ENCODE measurements around the gene PRRC2A.
A peak's percentile ranks its signal among the peaks of the same experiment; 100 is the strongest.

Gene PRRC2A

DNA sequence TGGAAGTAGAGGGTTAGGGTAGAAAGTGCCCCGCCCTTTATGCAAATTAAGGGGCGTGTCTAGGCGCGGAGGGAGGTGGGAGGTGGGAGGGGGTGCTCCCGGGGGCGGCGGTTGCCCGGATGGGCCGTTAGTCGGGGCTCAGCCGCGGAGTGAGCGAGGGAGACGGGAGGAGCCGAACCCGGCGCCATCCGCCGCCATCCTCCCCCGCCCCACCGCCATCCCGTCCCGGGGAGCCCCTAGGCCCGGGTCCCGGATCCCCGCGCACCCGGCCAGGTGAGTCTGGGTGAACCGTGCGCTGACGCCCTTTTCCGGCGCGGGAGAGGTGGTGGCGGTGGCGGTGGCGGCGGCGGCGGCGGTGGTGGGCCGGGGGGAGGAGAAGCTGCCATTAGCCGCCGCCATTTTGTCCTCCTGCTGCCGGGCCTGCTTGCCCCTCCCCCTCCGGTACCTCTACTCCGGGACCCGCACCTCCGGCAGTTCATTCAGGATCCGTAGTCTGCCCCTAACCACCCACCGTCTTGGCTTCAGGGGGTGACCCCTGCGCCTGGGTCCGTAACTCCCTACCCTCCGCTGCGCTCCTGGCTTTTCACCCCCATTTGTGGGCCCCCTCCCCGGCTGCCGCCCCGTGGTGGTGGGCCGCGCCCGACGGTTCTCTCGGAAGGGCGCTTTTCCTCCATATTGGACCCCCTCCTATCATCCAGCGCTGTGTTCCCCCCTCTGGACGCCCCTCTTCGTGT is at the start of gene PRRC2A:
PRRC2A (plus strand) TSS at position 130 of the 734 bp plus-strand sequence. CDS start 2,075 bp downstream, outside the sequence.
- peak; percentile 90 for DNase-seq

DNA sequence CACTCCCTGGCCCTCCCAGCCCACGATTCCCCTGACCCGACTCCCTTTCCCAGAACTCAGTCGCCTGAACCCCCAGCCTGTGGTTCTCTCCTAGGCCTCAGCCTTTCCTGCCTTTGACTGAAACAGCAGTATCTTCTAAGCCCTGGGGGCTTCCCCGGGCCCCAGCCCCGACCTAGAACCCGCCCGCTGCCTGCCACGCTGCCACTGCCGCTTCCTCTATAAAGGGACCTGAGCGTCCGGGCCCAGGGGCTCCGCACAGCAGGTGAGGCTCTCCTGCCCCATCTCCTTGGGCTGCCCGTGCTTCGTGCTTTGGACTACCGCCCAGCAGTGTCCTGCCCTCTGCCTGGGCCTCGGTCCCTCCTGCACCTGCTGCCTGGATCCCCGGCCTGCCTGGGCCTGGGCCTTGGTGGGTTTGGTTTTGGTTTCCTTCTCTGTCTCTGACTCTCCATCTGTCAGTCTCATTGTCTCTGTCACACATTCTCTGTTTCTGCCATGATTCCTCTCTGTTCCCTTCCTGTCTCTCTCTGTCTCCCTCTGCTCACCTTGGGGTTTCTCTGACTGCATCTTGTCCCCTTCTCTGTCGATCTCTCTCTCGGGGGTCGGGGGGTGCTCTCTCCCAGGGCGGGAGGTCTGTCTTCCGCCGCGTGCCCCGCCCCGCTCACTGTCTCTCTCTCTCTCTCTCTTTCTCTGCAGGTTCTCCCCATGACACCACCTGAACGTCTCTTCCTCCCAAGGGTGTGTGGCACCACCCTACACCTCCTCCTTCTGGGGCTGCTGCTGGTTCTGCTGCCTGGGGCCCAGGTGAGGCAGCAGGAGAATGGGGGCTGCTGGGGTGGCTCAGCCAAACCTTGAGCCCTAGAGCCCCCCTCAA is 48.2 kb upstream of the PRRC2A start, which contains the start of gene LTA:
LTA (plus strand) TSS at position 249 of the 871 bp plus-strand sequence; CDS start at position 703, 454 bp downstream.
- DNase-seq = peak; percentile 67

DNA sequence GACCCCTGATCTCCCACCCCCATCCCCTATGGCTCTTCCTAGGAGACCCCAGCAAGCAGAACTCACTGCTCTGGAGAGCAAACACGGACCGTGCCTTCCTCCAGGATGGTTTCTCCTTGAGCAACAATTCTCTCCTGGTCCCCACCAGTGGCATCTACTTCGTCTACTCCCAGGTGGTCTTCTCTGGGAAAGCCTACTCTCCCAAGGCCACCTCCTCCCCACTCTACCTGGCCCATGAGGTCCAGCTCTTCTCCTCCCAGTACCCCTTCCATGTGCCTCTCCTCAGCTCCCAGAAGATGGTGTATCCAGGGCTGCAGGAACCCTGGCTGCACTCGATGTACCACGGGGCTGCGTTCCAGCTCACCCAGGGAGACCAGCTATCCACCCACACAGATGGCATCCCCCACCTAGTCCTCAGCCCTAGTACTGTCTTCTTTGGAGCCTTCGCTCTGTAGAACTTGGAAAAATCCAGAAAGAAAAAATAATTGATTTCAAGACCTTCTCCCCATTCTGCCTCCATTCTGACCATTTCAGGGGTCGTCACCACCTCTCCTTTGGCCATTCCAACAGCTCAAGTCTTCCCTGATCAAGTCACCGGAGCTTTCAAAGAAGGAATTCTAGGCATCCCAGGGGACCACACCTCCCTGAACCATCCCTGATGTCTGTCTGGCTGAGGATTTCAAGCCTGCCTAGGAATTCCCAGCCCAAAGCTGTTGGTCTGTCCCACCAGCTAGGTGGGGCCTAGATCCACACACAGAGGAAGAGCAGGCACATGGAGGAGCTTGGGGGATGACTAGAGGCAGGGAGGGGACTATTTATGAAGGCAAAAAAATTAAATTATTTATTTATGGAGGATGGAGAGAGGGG is 47.0 kb upstream of the PRRC2A start:
- no peak for DNase-seq

DNA sequence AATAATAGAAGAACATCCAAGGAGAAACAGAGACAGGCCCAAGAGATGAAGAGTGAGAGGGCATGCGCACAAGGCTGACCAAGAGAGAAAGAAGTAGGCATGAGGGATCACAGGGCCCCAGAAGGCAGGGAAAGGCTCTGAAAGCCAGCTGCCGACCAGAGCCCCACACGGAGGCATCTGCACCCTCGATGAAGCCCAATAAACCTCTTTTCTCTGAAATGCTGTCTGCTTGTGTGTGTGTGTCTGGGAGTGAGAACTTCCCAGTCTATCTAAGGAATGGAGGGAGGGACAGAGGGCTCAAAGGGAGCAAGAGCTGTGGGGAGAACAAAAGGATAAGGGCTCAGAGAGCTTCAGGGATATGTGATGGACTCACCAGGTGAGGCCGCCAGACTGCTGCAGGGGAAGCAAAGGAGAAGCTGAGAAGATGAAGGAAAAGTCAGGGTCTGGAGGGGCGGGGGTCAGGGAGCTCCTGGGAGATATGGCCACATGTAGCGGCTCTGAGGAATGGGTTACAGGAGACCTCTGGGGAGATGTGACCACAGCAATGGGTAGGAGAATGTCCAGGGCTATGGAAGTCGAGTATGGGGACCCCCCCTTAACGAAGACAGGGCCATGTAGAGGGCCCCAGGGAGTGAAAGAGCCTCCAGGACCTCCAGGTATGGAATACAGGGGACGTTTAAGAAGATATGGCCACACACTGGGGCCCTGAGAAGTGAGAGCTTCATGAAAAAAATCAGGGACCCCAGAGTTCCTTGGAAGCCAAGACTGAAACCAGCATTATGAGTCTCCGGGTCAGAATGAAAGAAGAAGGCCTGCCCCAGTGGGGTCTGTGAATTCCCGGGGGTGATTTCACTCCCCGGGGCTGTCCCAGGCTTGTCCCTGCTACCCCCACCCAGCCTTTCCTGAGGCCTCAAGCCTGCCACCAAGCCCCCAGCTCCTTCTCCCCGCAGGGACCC is 46.1 kb upstream of the PRRC2A start:
- no peak for DNase-seq

DNA sequence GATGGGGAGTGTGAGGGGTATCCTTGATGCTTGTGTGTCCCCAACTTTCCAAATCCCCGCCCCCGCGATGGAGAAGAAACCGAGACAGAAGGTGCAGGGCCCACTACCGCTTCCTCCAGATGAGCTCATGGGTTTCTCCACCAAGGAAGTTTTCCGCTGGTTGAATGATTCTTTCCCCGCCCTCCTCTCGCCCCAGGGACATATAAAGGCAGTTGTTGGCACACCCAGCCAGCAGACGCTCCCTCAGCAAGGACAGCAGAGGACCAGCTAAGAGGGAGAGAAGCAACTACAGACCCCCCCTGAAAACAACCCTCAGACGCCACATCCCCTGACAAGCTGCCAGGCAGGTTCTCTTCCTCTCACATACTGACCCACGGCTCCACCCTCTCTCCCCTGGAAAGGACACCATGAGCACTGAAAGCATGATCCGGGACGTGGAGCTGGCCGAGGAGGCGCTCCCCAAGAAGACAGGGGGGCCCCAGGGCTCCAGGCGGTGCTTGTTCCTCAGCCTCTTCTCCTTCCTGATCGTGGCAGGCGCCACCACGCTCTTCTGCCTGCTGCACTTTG is 45.1 kb upstream of the PRRC2A start, which contains the start of gene TNF:
TNF (plus strand) TSS at position 231 of the 567 bp plus-strand sequence; CDS start at position 408, 177 bp downstream.
- peak; percentile 85 for DNase-seq

DNA sequence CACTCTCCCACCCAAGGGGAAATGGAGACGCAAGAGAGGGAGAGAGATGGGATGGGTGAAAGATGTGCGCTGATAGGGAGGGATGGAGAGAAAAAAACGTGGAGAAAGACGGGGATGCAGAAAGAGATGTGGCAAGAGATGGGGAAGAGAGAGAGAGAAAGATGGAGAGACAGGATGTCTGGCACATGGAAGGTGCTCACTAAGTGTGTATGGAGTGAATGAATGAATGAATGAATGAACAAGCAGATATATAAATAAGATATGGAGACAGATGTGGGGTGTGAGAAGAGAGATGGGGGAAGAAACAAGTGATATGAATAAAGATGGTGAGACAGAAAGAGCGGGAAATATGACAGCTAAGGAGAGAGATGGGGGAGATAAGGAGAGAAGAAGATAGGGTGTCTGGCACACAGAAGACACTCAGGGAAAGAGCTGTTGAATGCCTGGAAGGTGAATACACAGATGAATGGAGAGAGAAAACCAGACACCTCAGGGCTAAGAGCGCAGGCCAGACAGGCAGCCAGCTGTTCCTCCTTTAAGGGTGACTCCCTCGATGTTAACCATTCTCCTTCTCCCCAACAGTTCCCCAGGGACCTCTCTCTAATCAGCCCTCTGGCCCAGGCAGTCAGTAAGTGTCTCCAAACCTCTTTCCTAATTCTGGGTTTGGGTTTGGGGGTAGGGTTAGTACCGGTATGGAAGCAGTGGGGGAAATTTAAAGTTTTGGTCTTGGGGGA is 44.4 kb upstream of the PRRC2A start:
- no peak for DNase-seq

DNA sequence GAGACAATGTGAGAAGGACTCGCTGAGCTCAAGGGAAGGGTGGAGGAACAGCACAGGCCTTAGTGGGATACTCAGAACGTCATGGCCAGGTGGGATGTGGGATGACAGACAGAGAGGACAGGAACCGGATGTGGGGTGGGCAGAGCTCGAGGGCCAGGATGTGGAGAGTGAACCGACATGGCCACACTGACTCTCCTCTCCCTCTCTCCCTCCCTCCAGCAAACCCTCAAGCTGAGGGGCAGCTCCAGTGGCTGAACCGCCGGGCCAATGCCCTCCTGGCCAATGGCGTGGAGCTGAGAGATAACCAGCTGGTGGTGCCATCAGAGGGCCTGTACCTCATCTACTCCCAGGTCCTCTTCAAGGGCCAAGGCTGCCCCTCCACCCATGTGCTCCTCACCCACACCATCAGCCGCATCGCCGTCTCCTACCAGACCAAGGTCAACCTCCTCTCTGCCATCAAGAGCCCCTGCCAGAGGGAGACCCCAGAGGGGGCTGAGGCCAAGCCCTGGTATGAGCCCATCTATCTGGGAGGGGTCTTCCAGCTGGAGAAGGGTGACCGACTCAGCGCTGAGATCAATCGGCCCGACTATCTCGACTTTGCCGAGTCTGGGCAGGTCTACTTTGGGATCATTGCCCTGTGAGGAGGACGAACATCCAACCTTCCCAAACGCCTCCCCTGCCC is 43.5 kb upstream of the PRRC2A start:
- peak; percentile 48 for DNase-seq

DNA sequence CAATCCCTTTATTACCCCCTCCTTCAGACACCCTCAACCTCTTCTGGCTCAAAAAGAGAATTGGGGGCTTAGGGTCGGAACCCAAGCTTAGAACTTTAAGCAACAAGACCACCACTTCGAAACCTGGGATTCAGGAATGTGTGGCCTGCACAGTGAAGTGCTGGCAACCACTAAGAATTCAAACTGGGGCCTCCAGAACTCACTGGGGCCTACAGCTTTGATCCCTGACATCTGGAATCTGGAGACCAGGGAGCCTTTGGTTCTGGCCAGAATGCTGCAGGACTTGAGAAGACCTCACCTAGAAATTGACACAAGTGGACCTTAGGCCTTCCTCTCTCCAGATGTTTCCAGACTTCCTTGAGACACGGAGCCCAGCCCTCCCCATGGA is 42.9 kb upstream of the PRRC2A start:
- peak; percentile 26 for DNase-seq

DNA sequence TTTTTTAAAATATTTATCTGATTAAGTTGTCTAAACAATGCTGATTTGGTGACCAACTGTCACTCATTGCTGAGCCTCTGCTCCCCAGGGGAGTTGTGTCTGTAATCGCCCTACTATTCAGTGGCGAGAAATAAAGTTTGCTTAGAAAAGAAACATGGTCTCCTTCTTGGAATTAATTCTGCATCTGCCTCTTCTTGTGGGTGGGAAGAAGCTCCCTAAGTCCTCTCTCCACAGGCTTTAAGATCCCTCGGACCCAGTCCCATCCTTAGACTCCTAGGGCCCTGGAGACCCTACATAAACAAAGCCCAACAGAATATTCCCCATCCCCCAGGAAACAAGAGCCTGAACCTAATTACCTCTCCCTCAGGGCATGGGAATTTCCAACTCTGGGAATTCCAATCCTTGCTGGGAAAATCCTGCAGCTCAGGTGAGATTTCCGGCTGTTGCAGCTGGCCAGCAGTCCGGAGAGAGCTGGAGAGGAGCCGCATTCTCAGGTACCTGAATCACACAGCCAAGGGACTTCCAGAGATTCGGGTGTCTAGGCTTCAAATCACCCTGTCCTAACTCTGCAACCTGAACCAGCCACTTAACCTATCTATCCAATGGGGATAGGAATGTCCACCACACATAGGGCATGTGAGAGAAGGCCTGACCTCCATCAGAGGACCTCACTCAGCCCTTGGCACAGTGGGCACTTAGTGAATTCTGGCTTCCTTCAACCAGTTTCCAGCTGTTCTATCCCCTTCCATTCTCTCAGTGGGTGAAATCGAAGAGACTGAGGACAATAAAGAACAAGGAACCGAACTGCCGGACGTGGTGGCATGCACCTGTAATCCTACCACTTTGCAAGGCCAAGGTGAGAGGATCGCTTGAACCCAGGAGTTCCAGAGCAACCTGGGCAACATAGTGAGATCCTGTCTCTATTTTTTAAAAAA is 42.1 kb upstream of the PRRC2A start:
- peak; percentile 56 for DNase-seq

DNA sequence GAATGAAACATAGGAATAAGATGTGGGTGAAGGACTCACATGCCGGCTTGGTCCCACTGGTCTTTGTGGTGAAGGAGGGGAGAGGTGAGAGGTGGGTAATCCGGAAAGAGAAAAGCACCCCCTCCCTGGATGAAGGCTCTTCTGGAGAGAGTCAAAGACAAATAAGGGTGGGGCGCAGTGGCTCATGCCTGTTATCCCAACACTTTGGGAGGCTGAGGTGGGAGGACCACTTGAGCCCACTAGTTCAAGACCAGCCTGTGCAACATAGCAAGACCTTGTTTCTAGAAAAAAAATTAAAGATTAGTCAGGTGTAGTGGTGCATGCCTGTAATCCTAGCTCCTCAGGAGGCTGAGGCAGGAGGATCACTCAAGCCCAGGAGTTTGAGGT is 41.4 kb upstream of the PRRC2A start:
- DNase-seq = peak; percentile 48

DNA sequence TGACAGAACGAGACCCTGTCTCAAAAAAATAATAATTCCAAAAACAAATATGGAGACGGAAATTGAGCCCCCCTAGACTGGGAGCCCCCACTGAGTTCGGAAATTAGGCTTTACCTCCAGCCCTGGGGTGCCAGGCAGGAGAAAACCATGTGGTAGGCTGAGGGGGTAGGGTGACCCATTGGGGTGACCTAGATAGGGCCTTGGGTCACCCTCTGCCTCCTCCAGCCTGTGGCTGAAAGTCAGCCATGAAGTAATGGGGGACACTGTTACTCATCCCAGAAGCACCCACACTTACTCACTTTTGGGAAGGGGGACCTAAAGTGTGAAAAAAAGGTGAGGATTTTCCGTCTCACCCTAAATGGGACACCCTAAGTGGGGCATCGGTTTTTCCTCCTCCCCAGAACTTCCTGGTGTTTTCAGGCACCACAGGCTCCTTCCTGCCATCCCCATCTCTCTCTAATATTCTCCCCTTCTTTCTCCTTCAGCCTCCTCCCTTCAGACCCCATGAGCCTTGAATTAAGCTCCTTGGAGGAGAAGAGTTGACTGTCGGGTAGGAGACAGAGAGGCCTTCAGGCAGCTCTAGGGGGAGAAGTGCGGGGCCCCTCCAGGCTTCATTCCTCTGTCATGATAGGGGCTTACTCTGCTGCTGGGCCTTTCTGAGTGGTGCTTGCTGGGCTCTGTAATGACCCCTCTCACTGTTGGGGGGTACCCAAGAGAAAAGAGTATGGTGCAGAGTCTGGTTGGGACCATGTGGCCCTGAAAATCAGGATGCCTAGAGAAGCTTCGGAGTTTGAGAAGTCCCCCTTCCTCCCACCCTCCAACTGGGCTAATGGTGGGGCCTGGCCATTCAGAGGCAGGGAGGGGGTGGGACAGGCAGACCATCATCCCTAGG is 40.7 kb upstream of the PRRC2A start:
- DNase-seq = peak; percentile 45

DNA sequence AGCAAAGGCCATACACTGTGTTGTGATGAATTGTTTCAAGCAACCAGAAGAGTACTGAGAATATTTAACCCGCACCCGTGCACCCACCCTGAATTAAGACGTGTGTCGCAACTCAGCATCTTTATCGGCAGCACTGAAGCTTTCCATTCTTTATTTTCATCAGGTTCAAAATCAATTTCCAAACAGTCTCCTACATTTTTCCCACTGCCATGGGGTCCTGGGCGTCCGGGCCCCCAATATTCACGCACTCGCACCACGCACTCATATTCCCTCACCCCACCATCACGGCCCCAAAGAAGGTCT is 40.1 kb upstream of the PRRC2A start:
- DNase-seq = no peak

DNA sequence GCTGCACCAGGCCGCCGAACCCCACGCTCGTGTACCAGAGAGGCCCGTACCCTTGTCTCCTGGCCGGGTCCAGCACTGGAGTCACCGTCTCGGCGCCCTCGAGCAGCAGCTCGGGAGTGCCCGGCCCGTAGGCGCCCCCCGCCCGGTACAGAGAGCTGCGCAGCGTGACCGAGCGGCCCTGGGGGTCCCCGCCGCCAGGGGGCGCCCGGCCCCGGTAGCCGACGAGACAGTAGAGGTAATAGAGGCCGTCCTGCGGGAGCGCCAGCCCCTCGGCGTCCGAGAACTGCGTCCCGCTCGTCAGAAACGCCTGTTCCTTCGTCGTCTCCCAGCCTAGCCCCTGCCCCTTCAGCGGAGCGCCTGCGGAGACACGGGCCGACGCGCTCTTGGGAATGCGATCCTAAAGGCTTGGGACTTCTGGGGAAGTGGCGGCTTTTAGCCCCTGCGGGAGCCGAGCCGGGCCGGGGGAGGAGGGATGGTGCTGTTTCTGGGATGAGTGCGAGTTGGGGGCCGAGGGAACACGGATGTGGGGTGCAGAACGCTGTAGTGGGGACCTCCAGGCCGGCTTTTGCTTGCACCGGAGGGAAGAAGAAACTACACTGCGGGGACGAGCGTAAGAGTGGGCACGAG is 39.6 kb upstream of the PRRC2A start:
- peak; percentile 85 for DNase-seq

DNA sequence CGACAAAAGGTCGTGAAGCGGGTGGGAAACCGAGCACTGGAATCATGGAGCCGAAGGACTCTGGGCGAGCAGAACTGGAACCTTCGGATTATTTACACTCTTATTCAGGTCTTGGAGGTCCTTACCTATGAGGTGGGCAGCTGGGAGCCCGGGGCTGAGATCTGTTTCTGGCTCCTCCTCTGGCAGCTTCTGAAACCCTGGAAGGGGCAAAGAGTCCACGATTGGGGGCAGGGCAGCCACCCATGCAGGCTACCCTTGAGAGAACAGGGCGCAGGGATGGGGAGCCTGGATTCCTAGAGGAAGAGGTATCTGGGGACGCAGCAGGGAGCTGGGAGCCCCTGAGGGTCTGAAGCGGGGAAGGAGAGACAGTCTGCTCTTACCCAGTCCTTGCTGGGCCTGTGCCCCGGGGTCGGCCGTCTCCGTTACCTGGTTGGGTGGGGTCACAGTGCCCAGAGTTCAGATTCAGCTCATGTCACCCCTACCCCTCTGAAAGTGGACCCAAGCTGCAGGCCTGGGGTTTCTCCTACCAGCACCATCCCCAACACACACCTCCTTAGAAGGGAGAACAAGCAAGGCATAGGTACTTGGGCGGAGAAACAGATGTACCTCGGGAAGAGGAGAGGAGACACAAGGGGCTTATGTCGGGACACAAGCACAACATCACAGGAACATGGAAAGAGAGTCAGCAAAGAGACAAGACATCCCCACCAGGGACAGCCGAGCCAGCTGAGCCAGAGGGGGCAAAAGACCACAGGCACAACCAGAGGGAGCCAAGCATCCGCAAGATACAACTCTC is 38.9 kb upstream of the PRRC2A start:
- no peak for DNase-seq

DNA sequence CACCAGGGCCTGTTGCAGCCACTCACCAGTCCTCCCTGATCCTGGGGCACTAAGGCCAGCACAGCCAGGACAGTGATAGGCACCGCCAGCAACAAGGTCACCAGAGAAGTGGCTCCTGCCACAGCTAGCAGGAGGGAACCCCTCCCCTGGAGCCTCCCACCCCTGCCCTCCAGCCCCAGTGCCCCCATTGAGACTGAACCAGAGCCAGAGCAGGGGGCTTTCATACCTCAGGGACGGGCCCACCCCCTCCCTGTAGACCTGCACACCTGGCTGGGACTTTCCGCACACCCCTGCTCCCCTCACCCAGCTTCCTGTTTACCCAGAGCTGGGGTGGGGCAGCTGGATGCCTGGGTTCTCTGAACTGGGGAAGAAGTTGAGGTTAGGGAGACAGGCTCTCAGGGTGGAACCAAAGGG is 38.3 kb upstream of the PRRC2A start, which contains the start of gene LTB:
LTB (minus strand) TSS at position 195 of the 414 bp plus-strand sequence; CDS start at position 188, 7 bp downstream.
- peak; percentile 49 for DNase-seq

DNA sequence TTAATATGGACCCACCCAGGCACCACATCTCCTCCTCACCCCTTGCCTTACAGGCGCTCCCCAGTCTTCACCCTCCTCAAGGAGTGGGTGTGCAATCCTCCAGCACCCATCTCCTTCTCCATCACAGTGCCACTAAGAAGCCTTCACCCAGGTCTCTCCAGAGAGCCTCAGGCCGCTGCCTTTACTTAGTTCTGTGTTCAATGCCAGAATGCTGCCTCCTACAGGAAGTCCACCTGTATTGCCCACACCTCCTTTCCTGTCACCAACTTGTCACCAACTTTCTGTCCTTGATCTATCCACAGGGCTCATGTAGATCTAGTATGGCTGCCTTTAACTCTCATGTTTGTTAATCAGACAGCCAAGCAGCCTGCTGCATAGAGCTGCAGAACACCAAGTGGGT is 35.0 kb upstream of the PRRC2A start:
- DNase-seq = no peak

All from activated CD4-positive, alpha-beta T cell treated with anti-CD3 and anti-CD28 coated beads for 1 hour (primary cell).